Measurements from ENCODE around the gene SEMA3F. TPM values are rescaled to one million over a fixed set of nuclear protein-coding genes. Genes with fewer than 3 reads are reported as not detected.
"Not testable (repeated sequence)": the region's sequence is repeated elsewhere in the genome, so short reads cannot be mapped to it uniquely, and the experiment has no call there.

Gene SEMA3F
- total RNA-seq, 3 donors from 2014 or later = 0.19 to 0.24 (median 0.23) TPM

DNA sequence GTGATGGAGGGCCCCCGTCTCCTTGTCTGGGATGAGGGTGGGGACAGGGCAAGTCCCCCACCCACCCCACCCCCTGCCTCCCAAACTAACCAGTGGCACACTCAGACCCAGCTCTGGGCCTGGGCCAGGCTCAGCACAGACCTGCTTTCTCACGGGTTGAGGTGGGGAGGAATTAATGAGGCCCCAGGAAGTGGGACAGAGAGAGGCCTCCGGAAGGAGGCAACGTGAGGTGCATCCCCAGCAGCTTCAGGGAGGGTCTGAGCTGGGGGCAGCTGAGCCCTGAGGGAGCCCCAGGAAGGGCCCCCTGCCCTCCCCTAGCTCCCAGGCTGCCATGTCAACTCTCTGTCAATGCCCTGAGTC is 65.9 kb downstream of the SEMA3F start:
- peak in 1 of 2 donors; percentile 28 for ATAC-seq
- H3K36me3 Mint-ChIP-seq (ENCODE audit: insufficient read depth) = no peaks in the 10 kb centered on the region

DNA sequence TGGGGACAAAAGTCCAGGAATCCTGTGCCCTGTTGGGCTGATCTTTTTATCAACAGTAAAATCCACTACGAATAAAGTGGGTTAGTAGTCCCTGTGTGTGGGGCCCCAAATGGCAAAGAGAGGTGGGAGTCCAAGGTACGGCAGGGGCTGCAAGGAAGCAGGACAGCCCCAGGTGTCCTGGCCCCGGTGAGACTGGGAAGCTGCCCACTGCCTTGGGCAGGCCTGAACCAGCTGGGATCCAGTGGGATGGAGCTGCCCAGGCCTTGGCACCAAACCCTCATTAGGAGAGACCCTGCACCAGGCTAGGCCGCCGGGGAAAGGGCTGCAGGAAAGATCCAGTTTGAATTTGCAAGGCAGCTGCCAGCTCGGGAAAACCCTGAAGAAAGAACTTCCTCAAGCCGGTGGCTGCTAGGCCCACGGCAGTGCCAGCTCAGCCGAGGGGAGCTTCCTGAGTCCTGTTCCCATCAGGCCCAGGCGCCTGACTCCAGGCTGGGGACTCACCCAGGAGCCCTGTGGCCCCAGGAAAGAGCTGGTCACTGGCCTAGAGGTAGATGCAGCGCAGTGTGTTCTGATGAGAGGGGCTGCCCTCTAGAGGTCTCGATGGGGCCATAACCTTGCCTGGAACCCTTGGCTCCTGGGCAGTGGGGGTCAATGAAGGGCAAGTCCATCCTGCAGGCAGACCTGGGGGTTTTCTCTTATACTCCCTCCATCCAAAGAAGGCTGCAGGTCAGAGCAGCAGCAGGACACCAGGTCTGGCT is 66.5 kb downstream of the SEMA3F start:
- H3K36me3 Mint-ChIP-seq (ENCODE audit: insufficient read depth) = no peaks in the 10 kb centered on the region
- no peak overlapping the region for H3K4me3 Mint-ChIP-seq
- H3K27me3 Mint-ChIP-seq (ENCODE audit: low read depth) = peaks cover 4% of the 10 kb centered on the region
- ATAC-seq = no peak
- DNase-seq = no peak
- H3K9me3 Mint-ChIP-seq = no peaks in the 10 kb centered on the region
- peaks cover 6% of the 10 kb centered on the region for H3K4me1 Mint-ChIP-seq (ENCODE audit: low read depth)

More for the DNA sequence above, 65.9 kb downstream of the SEMA3F start:
- H3K4me3 Mint-ChIP-seq = no peak overlapping the region
- peaks cover 2% of the 10 kb centered on the region for H3K4me1 Mint-ChIP-seq (ENCODE audit: low read depth)
- peaks cover 4% of the 10 kb centered on the region for H3K27me3 Mint-ChIP-seq (ENCODE audit: low read depth)
- DNase-seq = no peak
- H3K9me3 Mint-ChIP-seq = no peaks in the 10 kb centered on the region

DNA sequence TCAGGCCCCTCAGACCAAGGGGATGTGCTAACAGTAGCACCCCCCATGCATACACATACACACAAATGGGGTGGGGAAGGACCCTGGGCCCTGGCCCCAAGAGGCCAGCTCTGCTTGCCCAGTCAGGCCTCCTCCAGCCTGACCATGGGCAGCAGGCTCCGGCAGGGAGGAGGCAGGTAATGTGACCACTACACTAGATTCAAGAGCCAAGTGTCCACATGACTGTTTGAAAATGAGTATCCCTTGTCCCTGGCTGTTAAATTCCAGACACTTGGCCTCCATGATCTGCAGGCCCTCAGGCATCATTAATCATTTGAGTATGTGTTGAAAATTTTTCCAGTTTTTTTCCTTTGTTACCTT is 67.0 kb downstream of the SEMA3F start:
- DNase-seq (no peak), ATAC-seq (no peak)
- no peaks in the 10 kb centered on the region for H3K36me3 Mint-ChIP-seq (ENCODE audit: insufficient read depth)
- H3K4me1 Mint-ChIP-seq (ENCODE audit: low read depth) = peaks cover 10% of the 10 kb centered on the region
- H3K27me3 Mint-ChIP-seq (ENCODE audit: low read depth) = peaks cover 4% of the 10 kb centered on the region
- no peak overlapping the region for H3K4me3 Mint-ChIP-seq
- H3K9me3 Mint-ChIP-seq = no peaks in the 10 kb centered on the region

DNA sequence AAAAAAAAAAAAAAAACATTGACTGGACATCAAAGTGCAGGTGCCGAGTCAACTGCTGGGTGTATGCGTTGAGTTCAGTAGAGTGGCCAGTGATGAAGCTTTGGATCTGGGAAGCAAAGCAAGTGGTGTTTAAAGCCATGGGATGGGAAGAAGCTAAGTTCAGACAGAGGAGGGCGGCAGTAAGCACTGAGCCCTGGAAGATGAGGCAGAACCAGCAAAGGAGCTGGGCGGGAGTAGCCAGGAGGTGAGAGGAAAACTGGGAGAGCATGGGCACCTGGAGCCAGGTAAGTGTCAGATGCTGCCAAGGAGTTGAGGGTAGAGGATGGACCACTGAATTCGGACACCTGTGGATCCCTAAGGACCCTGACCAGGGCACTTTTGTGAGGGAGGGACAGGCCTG is 69.5 kb downstream of the SEMA3F start:
- H3K36me3 Mint-ChIP-seq (ENCODE audit: insufficient read depth) = no peaks in the 10 kb centered on the region
- H3K27me3 Mint-ChIP-seq (ENCODE audit: low read depth) = peaks cover 4% of the 10 kb centered on the region
- no peak for ATAC-seq
- DNase-seq = no peak
- no peak overlapping the region for H3K4me3 Mint-ChIP-seq
- H3K4me1 Mint-ChIP-seq (ENCODE audit: low read depth) = peaks cover 21% of the 10 kb centered on the region
- no peaks in the 10 kb centered on the region for H3K9me3 Mint-ChIP-seq

DNA sequence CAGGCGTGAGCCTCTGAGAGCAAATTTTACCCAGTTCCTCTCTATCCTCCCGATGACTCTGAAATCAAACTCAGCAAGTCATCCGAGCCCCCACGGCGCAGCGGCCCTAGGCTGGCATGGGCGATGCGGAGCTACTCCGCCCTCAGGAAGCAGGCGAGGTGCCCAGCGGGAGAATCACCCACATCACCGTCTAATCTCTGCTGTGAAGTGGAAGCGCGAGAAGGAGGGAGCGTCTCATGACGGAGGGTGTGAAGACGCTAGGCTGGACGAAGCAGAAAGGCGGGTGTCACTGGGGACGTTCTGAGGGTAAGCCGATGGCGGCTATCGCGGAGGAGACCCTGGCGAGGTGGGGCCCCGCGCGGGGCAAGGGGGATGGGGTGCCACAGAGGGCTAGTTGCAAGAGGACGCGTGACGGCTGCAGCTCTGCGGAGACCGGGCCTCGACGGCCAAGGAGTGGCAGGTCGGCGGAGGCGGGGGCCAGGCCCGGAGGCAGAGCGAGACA is 71.8 kb downstream of the SEMA3F start:
- Mint-ChIP-seq H3K4me3 (peak overlapping the region; percentile 91), H3K9me3 (no peaks in the 10 kb centered on the region), H3K27me3 (ENCODE audit: low read depth) (peaks cover 4% of the 10 kb centered on the region), H3K36me3 (ENCODE audit: insufficient read depth) (no peaks in the 10 kb centered on the region), H3K4me1 (ENCODE audit: low read depth) (peaks cover 21% of the 10 kb centered on the region)
- DNase-seq (peak; percentile 21), ATAC-seq (peak; percentile 27 to 32)

DNA sequence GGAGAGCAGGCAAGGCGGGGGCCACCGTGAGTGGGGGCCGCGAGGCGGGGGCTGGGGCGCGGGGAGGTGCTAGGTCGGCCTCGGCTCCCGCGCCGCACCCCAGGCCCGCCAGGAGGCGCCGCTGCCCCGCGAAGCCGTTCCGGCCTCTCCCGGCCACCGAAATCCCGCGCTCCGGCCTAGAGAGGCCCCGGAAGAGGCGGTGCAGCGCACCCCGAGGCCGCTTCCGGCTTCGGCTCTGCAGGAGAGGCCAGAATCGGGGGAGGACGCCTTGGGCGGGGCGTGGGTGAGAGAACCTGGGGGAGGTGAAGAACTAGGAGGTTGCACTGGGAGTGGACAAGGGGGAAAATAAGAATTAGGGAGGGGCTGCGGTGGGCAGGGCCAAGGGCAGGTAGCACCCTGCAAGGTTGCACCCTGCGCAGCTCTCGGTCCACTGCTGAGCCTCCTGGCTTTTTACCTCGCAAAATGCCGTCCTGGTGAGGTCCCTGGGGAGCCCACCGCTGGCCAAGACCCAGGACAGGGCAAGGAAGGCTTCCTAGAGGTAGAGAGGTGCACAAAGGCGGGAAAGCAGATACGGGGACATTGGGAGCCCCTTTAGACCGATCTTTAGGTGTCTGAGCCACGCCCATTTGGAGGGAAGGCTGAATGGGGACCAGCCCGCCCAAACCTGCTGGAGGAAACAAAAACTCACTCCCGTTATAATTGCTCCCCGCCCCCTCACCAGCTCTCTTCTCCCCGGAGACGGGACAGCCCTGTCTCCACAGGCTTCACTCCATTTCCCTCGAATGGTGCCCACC is 72.5 kb downstream of the SEMA3F start:
- H3K27me3 Mint-ChIP-seq (ENCODE audit: low read depth) = peaks cover 4% of the 10 kb centered on the region
- H3K4me3 Mint-ChIP-seq = peak overlapping the region; percentile 91
- DNase-seq (peak; percentile 83), ATAC-seq (peak; percentile 85 to 90)
- peaks cover 21% of the 10 kb centered on the region for H3K4me1 Mint-ChIP-seq (ENCODE audit: low read depth)
- H3K36me3 Mint-ChIP-seq (ENCODE audit: insufficient read depth) = no peaks in the 10 kb centered on the region
- no peaks in the 10 kb centered on the region for H3K9me3 Mint-ChIP-seq

DNA sequence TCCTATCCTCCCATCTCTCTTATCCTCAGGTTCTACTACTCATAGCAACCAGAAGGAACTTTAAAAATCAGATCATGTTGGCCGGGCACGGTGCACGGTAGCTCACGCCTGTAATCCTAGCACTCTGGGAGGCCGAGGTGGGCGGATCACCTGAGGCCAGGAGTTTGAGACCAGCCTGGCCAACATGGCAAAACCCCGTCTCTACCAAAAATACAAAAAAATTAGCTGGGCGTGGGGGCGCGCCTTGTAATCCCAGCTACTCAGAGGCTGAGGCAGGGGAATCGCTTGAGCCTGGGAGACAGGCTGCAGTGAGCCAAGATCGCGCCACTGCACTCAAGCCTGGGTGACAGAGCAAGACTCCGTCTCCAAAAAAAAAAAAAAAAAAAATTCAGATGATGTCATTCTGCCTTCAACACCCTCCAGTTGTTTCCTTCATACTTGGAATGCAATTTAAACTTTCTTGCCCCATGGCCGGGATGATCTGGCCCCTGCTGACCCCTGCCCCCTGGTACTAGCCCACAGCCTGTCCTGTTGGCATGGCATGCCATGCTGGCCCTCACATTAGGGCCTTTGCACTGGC is 73.2 kb downstream of the SEMA3F start:
- H3K9me3 Mint-ChIP-seq; H3K36me3 Mint-ChIP-seq (ENCODE audit: insufficient read depth); DNase-seq; ATAC-seq; H3K27me3 Mint-ChIP-seq (ENCODE audit: low read depth): not testable (repeated sequence)
- H3K4me3 Mint-ChIP-seq = peak overlapping the region; percentile 91
- peaks cover 21% of the 10 kb centered on the region for H3K4me1 Mint-ChIP-seq (ENCODE audit: low read depth)

DNA sequence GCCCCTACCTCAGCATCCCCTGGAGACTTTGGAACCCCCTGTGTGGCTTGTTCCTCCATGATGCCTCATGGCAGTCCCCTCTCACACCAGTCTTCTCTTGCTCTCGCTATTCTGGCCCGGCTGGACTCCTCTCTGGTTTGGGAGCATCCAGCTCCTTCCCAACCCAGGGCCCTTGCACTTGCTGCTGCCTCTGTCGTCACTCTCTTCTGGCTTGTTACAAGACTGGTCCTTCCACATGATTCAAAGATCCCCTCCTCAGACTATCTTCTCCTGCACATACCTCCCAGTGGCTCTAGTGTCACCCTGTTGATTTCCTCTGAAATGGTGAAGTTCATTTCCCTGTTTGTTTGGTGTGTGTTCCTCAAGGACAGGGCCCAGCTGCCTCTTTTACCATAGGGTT is 74.4 kb downstream of the SEMA3F start:
- Mint-ChIP-seq H3K9me3 (no peaks in the 10 kb centered on the region), H3K36me3 (ENCODE audit: insufficient read depth) (no peaks in the 10 kb centered on the region), H3K4me3 (no peak overlapping the region), H3K4me1 (ENCODE audit: low read depth) (peaks cover 21% of the 10 kb centered on the region), H3K27me3 (ENCODE audit: low read depth) (peaks cover 3% of the 10 kb centered on the region)
- no peak for ATAC-seq
- no peak for DNase-seq

DNA sequence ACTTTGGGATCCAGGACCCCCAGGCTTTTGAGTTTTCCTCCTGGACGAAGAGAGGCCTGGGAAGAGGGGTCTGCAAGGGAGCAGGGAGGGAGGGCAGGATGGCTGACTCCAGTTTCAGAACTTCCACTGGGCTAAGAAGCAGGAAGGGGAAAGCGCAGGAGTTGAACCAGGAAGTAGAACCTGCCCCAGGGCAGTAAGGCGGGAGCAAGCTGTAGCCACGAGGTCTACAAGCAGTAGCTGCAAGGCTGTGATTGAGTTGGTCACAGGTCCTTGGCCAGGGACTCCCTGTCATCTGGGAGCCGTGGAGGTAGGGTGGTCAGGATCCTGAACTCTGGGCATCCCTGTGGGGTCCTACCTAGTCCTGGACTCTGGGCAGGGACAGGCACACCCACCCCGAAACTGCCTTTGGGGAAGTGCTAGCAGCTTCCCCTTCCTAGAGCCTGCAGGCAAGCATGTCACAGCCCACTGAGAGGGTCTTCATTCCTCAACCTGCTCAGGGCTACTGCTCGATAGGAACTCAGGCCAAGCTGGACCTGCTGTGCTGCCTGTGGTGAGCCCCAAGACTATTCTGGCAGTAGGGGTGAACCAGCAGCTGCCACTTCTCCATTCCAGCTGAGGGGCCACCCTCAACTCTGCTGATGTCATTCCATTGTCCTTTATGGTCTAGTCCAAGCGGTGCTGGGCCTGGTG is 75.1 kb downstream of the SEMA3F start:
- Mint-ChIP-seq H3K9me3 (no peaks in the 10 kb centered on the region), H3K36me3 (ENCODE audit: insufficient read depth) (no peaks in the 10 kb centered on the region), H3K4me1 (ENCODE audit: low read depth) (peaks cover 21% of the 10 kb centered on the region), H3K27me3 (ENCODE audit: low read depth) (no peaks in the 10 kb centered on the region), H3K4me3 (no peak overlapping the region)
- no peak for DNase-seq
- no peak for ATAC-seq

DNA sequence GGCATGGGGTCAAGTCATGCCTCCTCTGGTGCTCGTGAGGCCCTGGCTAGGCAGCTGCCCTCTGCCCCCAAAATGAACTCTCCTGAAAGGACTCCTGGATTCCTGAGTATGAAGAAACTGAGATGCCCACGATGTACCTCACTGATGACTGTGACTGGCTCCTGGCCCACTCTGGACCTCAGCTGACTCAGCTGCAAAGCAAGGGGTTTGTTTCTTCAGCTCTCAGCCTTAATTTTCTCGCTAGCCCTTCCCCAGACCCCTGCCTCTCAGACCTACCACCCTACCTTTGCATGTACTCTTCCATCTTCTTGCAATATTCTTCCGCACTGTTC is 75.6 kb downstream of the SEMA3F start:
- no peak for ATAC-seq
- no peak overlapping the region for H3K4me3 Mint-ChIP-seq

DNA sequence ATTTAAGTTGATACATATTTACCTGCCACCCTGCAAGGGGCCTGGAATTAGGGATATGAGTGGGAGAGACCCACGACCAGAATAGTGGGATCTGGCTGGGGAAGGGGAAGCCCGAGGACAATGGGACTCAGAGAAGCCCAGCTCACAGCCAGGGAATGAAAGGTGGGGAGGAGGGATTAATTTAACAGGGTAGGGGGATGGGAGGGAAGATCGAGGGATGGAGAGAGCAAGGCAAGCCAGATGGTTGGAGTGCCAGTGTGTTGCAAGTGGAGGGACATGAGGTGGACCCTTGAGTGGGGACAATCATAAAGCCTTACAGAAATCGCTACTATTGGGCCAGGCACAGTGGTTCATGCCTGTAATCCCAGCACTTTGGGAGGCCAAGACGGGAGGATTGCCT is 76.5 kb downstream of the SEMA3F start:
- no peaks in the 10 kb centered on the region for H3K36me3 Mint-ChIP-seq (ENCODE audit: insufficient read depth)
- H3K27me3 Mint-ChIP-seq (ENCODE audit: low read depth) = no peaks in the 10 kb centered on the region
- DNase-seq (no peak), ATAC-seq (no peak)
- H3K4me3 Mint-ChIP-seq = no peak overlapping the region
- H3K9me3 Mint-ChIP-seq = no peaks in the 10 kb centered on the region
- peaks cover 19% of the 10 kb centered on the region for H3K4me1 Mint-ChIP-seq (ENCODE audit: low read depth)

More for the DNA sequence above, 75.6 kb downstream of the SEMA3F start:
- DNase-seq = no peak
- H3K27me3 Mint-ChIP-seq (ENCODE audit: low read depth) = no peaks in the 10 kb centered on the region
- no peaks in the 10 kb centered on the region for H3K9me3 Mint-ChIP-seq
- peaks cover 25% of the 10 kb centered on the region for H3K4me1 Mint-ChIP-seq (ENCODE audit: low read depth)
- H3K36me3 Mint-ChIP-seq (ENCODE audit: insufficient read depth) = no peaks in the 10 kb centered on the region

DNA sequence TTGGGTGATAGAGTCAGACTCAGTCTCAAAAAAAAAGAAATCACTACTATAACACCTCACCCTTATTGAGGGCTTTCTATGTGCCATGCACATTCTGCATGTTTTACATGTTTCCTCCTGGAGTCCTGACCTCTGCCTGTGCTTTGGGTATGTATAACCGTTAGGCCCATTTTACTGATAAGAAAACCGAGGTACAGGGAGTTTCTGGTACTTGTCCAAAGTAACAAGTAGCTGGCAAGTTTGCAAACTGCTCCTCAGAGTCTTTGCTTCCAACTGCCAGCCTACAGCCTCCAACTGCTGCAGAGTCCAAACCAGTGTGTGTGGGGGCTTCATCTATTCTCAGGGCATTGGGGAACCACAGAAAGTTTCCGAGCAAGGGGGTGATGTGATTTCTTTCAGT is 77.2 kb downstream of the SEMA3F start:
- H3K27me3 Mint-ChIP-seq (ENCODE audit: low read depth) = no peaks in the 10 kb centered on the region
- DNase-seq = no peak
- H3K4me1 Mint-ChIP-seq (ENCODE audit: low read depth) = peaks cover 15% of the 10 kb centered on the region
- H3K4me3 Mint-ChIP-seq = no peak overlapping the region
- no peaks in the 10 kb centered on the region for H3K36me3 Mint-ChIP-seq (ENCODE audit: insufficient read depth)
- no peaks in the 10 kb centered on the region for H3K9me3 Mint-ChIP-seq
- no peak for ATAC-seq

DNA sequence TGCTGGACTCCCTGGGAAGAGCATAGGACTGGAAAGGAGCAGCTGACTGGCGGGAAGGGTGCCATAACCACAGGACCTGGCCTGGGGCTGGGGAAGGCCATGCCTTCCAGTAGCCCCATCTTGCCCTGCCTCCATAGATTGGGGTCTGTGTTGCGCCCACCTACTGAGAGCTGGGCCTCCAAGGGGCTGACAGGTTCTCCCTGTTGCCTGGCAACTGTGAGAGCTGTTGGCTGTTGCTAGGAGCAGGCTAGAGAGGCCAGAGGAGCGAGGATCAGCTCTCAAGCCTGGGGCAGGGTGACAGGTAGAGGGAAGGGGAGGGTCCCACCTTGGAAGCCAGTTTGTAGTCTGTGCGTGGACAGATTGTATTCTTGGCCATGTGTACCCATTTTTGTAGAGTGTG is 78.1 kb downstream of the SEMA3F start:
- Mint-ChIP-seq H3K9me3 (no peaks in the 10 kb centered on the region), H3K4me3 (no peak overlapping the region), H3K4me1 (ENCODE audit: low read depth) (peaks cover 12% of the 10 kb centered on the region), H3K36me3 (ENCODE audit: insufficient read depth) (no peaks in the 10 kb centered on the region), H3K27me3 (ENCODE audit: low read depth) (no peaks in the 10 kb centered on the region)
- DNase-seq (no peak), ATAC-seq (no peak)

DNA sequence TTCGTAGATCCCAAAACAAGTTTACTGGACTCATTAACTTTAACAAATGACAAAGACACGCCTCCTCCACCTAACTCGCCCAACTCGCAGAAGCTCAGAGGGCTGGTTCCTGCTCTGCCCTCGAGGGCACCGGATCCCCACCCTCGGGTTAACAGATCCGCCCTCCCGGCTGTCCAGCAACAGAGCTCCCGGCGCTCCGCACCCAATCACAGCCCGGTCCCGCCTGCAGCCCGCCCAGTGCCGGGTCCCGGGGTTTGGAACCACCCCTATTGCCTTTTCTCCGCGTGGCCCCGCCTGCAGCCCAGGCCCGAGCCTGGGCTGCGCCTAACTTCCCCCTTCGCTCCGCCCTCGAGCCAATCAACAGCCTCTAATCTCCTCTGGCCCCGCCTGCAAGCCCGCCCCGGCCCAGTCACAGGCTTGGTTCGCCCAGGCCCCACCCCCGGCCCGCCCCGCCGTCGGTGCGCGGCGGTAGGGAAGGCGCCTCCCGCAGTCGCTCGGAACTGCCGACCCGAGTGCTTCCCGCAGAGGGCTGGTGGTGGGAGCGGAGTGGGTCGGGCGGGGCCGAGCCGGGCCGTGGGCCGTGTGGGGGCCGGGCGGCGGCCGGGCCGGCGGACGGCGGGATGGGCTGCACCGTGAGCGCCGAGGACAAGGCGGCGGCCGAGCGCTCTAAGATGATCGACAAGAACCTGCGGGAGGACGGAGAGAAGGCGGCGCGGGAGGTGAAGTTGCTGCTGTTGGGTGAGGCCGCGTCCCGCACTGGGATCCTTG is 80.8 kb downstream of the SEMA3F start, which contains the start of gene GNAI2:
Gene GNAI2, plus strand, starts transcription at position 489 of the 768 bp plus-strand sequence. Its CDS starts 132 bp downstream, at position 621.
- Mint-ChIP-seq H3K4me3 (peak within 1 kb of the TSS; percentile 95), H3K4me1 (ENCODE audit: low read depth) (peaks cover 31% of the 10 kb centered on the region), H3K36me3 (ENCODE audit: insufficient read depth) (no peaks in the 10 kb centered on the region), H3K27me3 (ENCODE audit: low read depth) (no peaks in the 10 kb centered on the region), H3K9me3 (no peaks in the 10 kb centered on the region)
- DNase-seq (peak; percentile 98), ATAC-seq (peak; percentile 90 to 92)
